Measurements from ENCODE around the gene TNFRSF18.
"Not testable (repeated sequence)": the region's sequence is repeated elsewhere in the genome, so short reads cannot be mapped to it uniquely, and the experiment has no call there.

The TNFRSF18 gene, protein sequence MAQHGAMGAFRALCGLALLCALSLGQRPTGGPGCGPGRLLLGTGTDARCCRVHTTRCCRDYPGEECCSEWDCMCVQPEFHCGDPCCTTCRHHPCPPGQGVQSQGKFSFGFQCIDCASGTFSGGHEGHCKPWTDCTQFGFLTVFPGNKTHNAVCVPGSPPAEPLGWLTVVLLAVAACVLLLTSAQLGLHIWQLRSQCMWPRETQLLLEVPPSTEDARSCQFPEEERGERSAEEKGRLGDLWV

DNA sequence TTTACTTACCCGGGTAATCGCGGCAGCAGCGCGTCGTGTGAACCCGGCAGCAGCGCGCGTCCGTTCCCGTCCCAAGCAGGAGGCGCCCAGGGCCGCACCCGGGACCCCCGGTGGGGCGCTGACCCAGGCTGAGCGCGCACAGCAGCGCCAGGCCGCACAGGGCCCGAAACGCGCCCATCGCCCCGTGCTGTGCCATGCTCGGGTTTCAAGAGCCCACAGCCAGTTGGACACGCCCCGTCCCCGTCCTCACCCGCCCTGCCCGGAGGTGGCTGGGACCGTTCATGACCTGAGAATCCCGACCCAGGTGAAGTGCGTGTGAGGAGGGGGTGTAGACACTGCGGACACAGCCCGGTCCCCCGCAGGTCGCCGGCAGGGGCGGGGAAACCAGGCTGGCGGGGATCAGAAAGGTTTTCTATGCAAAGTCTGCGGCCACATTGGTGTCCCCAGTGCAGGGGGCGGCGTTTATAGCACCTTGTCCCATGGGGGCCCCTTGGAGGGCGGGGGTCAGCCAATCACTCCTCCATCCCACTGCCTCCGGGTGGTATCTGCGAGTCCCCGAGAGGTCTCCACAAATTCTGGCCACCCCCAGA lies at the start of gene TNFRSF18:
TSS of gene TNFRSF18 (minus strand) at position 217 of the 590 bp plus-strand sequence. CDS start at position 196, 21 bp downstream.
- no peak for DNase-seq

DNA sequence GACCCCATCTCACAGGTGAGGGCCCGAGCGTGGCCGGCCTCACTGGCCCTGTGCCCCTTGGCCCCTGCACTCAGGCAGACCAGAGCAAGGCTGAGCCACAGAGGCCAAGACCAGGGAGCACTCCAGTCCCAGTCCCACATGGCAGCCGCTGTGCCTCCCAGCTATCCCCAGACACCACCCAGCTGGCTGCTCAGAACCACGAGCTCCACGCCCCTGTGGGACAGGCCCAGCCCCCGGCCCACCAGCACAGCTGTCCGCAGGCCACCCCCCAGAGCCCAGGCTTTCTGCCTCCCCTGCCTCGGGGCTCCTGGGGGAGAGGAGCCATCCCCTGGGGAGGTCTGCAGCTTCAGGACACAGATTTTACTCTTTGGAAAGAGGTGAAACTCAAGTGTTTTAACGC lies 49.2 kb upstream of the TNFRSF18 start:
- no peak for DNase-seq

DNA sequence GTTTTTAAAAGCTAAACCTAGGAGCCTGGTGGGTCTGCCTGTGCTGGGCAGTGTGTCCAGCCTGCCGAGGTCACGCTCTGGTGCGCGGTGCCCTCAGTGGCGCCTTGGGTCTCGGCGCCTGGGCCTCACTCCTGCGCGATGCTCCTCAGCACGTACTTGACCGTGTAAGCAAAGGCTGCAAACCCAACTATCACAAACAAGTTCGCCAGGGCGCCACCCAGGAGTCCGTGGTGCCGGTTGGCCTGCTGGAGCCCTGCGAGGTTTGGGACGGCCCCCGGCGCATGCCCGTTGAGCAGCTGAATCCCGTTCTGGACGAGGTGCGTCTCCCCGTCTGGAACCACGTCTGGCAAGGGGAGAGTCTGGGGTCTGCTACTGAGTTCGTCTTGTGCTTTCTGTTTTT lies 48.7 kb upstream of the TNFRSF18 start:
- DNase-seq: no peak

DNA sequence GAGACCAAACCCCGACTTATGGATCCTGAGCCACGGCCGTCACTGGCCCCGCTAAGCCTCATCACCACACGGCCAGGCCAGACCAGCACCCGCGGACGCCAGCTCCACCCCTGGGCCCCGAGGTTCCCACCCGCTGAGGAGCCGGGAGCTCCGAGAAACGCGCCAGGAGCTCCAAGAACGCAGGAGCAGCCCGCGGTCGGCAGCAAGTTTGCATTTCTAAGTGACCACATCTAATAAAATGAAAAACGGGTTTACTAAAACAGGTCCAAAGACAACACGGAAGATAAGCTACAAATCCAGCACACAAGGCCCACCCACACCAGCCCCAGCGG lies 48.2 kb upstream of the TNFRSF18 start:
- DNase-seq: no peak

DNA sequence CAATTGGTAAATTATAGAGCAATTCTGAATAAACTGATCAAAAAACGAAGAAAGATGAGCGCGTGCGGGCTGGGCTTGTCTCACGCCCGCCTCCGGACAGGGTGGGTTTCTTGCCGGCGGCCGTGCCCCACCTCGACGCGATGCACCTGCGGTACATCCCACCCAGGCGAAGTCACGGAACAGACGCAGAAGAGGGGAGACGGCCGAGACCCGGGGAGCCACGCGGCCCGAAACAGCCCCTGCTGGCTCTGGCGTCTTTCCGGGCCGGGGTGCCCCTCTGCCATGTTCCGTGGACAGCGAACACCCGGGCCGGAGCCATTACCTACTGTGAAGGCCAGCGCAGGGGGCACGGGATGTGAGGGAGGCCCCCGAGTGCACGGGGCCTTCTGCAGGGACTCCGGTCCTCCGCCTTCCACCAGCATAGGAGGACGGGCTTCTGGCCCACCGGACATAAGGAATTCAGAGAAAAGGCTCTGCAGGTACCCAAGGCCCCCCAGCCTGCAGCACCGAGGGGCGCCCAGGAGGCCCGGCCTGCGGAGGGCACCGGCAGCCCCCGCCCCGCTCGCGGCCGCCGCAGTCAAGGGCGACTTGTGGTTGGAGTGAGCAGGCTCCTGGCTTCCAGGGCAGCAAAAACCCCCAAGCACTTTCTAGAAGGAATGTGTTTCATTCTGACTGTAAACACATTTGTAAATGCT lies 47.7 kb upstream of the TNFRSF18 start:
- DNase-seq: no peak

GRCh38 chr1:1253314-1253713 lies 46.9 kb upstream of the TNFRSF18 start:
- no peak for DNase-seq

DNA sequence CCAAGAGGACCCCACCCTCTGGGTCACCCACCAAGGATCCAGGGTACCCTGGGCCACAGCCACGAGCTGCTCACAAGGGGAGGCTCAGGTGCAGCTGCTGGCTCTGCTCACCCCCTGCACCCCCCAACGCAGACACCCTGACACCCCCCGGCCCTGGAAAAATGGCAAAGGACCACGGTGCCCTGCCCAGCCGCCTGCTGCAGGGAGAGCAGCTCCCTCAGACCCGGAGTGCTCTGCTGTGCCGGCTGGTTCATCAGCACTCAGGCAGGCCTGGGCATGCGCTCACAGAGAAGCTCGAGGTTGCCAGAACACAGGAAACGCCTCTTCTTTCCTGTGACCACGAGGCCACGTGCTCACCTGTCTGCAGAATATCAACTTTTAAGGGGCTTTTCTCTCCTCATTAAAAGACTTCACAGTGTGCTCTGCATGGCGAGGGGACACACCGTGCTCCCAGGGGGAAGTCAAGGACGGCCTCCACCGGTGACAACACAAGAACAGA lies 44.4 kb upstream of the TNFRSF18 start:
- DNase-seq: no peak

DNA sequence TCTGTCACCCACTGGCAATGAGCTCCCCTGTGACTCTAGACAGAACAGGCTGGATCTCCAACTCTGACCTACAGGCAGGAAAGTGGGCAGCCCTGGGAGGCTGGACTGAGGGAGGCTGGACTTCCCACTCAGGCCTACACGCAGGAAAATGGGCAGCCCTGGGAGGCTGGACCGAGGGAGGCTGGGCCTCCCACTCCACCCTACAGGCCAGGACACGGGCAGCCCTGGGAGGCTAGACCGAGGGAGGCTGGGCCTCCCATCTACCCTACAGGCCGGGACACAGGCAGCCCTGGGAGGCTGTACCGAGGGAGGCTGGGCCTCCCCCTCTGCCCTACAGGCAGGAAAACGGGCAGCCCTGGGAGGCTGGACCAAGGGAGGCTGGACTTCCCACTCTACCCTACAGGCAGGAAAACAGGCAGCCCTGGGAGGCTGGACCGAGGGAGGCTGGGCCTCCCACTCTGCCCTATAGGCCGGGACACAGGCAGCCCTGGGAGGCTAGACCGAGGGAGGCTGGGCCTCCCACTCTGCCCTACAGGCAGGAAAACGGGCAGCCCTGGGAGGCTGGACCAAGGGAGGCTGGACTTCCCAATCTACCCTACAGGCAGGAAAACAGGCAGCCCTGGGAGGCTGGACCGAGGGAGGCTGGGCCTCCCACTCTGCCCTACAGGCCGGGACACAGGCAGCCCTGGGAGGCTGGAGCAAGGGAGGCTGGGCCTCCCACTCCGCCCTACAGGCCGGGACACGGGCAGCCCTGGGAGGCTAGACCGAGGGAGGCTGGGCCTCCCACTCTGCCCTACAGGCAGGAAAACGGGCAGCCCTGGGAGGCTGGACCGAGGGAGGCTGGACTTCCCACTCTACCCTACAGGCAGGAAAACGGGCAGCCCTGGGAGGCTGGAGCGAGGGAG lies 41.9 kb upstream of the TNFRSF18 start:
- DNase-seq: not testable (repeated sequence)

GRCh38 chr1:1247341-1247913 lies 41.0 kb upstream of the TNFRSF18 start:
- DNase-seq: no peak

- DNase-seq: no peak
Measured at GRCh38 chr1:1246577-1247340, 40.4 kb upstream of the TNFRSF18 start, which contains the start of gene C1QTNF12. C1QTNF12 (minus strand) TSS chr1:1246722; CDS start chr1:1246690, 32 bp downstream.

DNA sequence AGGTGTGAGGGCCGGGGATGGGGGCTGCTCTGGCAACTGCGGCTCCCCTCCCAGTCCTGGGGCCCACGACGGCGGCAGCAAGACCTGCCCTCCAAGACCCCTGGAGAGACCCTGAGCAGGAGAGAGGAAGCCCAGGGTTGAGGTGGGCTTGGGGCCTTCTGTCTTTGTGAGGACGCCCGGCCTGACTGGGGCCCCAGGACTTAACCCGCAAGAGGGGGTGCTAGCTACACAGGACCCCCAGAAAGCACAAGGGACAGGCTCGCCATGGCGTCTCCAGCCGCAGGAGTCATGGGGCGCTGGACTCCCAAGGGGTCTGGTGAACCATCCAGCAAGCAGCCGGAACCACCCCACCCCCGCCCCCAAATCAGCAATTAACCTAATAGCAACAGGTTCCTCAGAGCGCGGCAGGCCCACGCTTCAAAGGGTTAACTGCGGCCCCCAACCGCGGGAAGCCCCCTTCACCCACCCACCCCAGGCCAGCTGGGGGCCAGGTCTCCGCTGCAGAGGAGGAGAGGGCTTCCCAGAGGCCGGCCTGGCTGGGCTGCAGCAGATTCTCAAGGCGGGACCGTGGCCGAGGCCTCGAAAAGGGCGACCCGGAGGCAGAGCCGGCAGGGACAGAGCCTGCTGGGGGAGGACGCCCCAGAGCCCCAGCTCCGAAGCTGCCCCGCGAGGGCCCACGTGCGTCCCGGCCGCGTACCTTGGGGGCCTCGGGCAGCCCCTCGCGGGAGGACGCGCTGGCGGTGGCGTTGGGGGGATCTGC lies 39.6 kb upstream of the TNFRSF18 start:
- DNase-seq: no peak

GRCh38 chr1:1245178-1245816 lies 38.9 kb upstream of the TNFRSF18 start:
- DNase-seq: no peak

DNA sequence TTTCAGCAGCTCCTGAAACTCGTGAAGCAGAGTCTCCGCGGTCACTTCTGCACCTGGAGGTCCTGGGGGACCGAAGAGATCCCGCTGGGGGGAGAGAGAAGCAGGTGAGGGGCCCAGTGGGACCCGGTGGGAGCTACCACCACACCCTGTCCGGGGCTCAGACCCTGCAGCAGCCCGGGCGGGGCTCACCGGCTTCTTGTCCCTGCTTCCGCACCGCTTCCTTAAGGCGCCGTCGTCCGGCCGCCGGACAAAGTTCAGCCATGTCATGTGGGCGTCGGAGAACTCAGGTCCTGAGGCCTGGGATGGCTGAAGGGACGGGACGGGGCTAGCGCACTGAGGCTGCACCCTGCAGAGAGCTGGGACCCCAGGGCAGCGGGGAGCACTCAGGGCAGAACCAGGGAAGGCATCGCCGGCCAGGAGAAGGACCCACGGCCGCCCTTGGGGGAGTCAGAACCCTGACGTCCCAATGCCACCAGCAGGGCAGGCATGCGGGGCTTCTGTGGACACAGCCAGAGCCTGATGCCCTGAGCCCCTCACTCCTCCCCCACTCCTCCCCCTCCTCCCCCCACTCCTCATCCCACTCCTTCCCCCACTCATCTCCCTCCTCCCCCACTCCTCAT lies 37.9 kb upstream of the TNFRSF18 start:
- DNase-seq: no peak

DNA sequence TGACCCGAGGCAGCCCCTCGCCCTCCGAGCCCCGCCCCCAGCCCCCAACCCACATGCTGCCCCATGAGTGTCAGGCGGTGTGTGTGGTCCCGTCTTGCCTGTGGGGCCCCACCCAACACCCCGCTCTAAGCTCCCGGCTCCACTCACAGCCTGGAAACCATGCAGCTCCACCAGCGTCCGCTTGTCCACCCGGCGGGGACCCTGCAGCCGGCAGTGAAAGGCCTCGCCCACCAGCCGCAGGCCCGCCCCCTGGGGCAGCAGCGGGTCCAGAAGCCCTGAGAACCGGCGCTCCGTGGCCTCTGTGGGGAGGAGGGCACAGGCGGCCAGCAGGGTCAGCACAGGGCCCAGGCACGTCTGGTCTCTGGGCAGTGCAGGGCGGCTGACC lies 37.4 kb upstream of the TNFRSF18 start:
- DNase-seq: no peak

GRCh38 chr1:1243266-1243660 lies 36.9 kb upstream of the TNFRSF18 start:
- no peak for DNase-seq

DNA sequence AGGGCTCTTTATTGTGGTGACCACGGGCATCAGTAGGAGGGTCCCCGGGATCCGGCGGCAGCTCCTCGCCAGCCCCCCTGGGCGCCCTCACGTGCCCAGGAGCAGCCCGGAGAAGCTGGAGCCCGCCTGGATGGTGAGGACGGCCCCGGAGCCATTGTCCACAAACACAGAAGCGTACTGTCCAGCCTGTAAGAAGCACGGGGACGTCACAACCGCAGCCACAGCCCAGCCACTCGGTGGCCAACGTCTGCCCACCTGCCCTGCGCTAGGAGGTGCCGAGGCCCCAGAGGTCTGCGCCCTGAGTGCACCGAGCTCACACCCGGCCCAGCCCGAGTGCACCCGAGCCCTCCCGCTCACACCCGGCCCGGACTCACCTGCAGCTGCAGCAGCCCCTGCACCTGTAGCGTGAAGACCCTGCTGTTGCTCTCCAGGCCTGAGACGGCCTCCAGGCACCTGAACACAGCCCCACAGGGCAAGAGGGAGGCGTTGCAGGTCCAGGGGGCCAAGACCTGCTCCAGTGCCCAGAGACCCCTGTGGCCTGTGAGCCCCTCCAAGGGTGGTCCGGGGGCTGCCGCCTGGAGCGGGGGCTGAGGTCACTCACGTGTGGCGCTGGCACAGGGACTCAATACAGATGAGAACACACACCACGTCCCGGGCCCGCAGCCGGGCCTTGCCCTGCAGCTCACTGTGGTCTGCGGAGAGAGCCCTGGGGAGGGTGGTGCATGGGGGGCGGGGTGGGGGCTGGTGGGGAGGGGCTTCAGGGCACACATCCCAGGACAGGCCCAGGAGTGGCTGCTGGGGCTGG lies 36.3 kb upstream of the TNFRSF18 start:
- no peak for DNase-seq

GRCh38 chr1:1241588-1242219 lies 35.3 kb upstream of the TNFRSF18 start:
- DNase-seq: no peak

GRCh38 chr1:1240822-1241587 lies 34.6 kb upstream of the TNFRSF18 start:
- DNase-seq: no peak
